Keratinocyte (primary cell): ENCODE measurements around the gene SYF2. TPM values are rescaled to one million over a fixed set of nuclear protein-coding genes. Genes with fewer than 3 reads are reported as not detected.

Experiments used
- DNase-seq: peaks from one replicate; pipeline ENCODE4 v3.0.0-alpha.2; 2011; ENCODE audit warnings: low read depth, missing footprints, low spot score
- FAIRE-seq: peaks from 2 replicates; lab custom pipeline; 2011; peaks lifted over from hg19 to GRCh38; lab: Jason Lieb, UNC
- H2AFZ ChIP-seq: 2 replicates; pipeline ENCODE4 v1.6.0; 2012; ENCODE audit warnings: low read length, control low read depth, inconsistent platforms; ENCODE audit not compliant: control insufficient read depth
- H3K27ac ChIP-seq: 2 replicates; pipeline ENCODE4 v1.5.1; 2011; ENCODE audit warnings: low read length; ENCODE audit not compliant: control insufficient read depth, insufficient read depth
- H3K27me3 ChIP-seq: 3 replicates; pipeline ENCODE4 v1.6.0; 2011; ENCODE audit warnings: low read length; ENCODE audit not compliant: control insufficient read depth, insufficient read depth; ENCODE audit errors: extremely low read depth
- H3K36me3 ChIP-seq, 2 experiments: 2 replicates in 1 of 2; 3 replicates in 1 of 2; pipeline ENCODE4 v1.5.1; 2011; ENCODE audit warnings: low read length in 2 of 2, mild to moderate bottlenecking in 1 of 2; ENCODE audit not compliant: control insufficient read depth in 2 of 2, insufficient read depth in 2 of 2; ENCODE audit errors: extremely low read depth in 1 of 2
- H3K4me1 ChIP-seq: 3 replicates; pipeline ENCODE4 v1.5.1; 2011; ENCODE audit warnings: low read length; ENCODE audit not compliant: control insufficient read depth, insufficient read depth; ENCODE audit errors: extremely low read depth
- H3K4me2 ChIP-seq: 3 replicates; pipeline ENCODE4 v1.6.0; 2011; ENCODE audit warnings: low read depth, low read length; ENCODE audit not compliant: control insufficient read depth, insufficient read depth; ENCODE audit errors: extremely low read depth
- H3K4me3 ChIP-seq, 3 experiments: fragments of 200-600 bp in 1 of 3; sonication (generic) in 1 of 3; 2 replicates in 2 of 3; 3 replicates in 1 of 3; pipeline ENCODE4 v1.5.1; 2011 to 2016; ENCODE audit warnings: low read length in 3 of 3, mild to moderate bottlenecking in 3 of 3, control low read depth in 2 of 3, inconsistent platforms in 1 of 3, low read depth in 1 of 3, mixed read lengths in 1 of 3, mixed run types in 1 of 3, moderate library complexity in 1 of 3; ENCODE audit not compliant: control insufficient read depth in 2 of 3, insufficient read depth in 2 of 3; ENCODE audit errors: extremely low read depth in 1 of 3
- H3K79me2 ChIP-seq: 2 replicates; pipeline ENCODE4 v1.6.0; 2012; ENCODE audit warnings: low read length; ENCODE audit not compliant: control insufficient read depth, insufficient read depth
- H3K9ac ChIP-seq: 3 replicates; pipeline ENCODE4 v1.6.0; 2011; ENCODE audit warnings: low read length; ENCODE audit not compliant: control insufficient read depth, insufficient read depth; ENCODE audit errors: extremely low read depth
- H3K9me1 ChIP-seq: 3 replicates; pipeline ENCODE4 v1.6.0; 2011; ENCODE audit warnings: low read length; ENCODE audit not compliant: control insufficient read depth, insufficient read depth; ENCODE audit errors: extremely low read depth
- H3K9me3 ChIP-seq: 2 replicates; pipeline ENCODE4 v1.5.1; 2012; ENCODE audit warnings: low read depth, low read length; ENCODE audit not compliant: control insufficient read depth
- H4K20me1 ChIP-seq: 3 replicates; pipeline ENCODE4 v1.6.0; 2011; ENCODE audit warnings: low read length; ENCODE audit not compliant: control insufficient read depth, insufficient read depth; ENCODE audit errors: extremely low read depth
- CTCF ChIP-seq, 3 experiments: IDR thresholded peaks in 1 of 3; conservative IDR thresholded peaks in 1 of 3; optimal IDR thresholded peaks in 1 of 3; 2 replicates in 2 of 3; 3 replicates in 1 of 3; pipeline versions ENCODE3 to v1.5.1; 2011; ENCODE audit warnings: low read length in 3 of 3, mild to moderate bottlenecking in 3 of 3, moderate library complexity in 2 of 3, control low read depth in 1 of 3, inconsistent platforms in 1 of 3; ENCODE audit not compliant: insufficient read depth in 2 of 3; ENCODE audit errors: extremely low read depth in 1 of 3
- EZH2 ChIP-seq: IDR thresholded peaks from one replicate; pipeline ENCODE4 v1.6.1; 2012; ENCODE audit warnings: inconsistent platforms, mild to moderate bottlenecking, low read length, moderate library complexity
- dilution Hi-C: fragments of 300-500 bp; cut with MboI; formaldehyde crosslinking; loops from one replicate; pipeline ENCODE4 v1.7.0; 2020; ENCODE audit warnings: low sequenced_read_pairs; ENCODE audit not compliant: extremely low pct_ligation_motif_present
- polyA plus RNA-seq, 5 experiments: library from polyadenylated mRNA; depleted of rRNA in 3 of 5; stranded (reverse) in 3 of 5; stranded (forward) in 1 of 5; unstranded in 1 of 5; fragments of >200 nt; gene quantifications; 1 replicate in 1 of 5; 2 replicates in 3 of 5; 3 replicates in 1 of 5; pipeline versions ENCODE4 v1.2.1 to v1.2.3, GENCODE V29; 2011 to 2012; ENCODE audit warnings: missing spikeins in 2 of 5, low read depth in 1 of 5, low replicate concordance in 1 of 5

The SYF2 gene
- polyA plus RNA-seq, 1 donor (not counting 4 experiments of a cell fraction or from before 2014, with no cell fraction given): 31.8 TPM

GRCh38 chr1:25197982-25198662 lies 34.2 kb downstream of the SYF2 start:
- peak overlapping the region; percentile 44 for H3K4me2 ChIP-seq

DNA sequence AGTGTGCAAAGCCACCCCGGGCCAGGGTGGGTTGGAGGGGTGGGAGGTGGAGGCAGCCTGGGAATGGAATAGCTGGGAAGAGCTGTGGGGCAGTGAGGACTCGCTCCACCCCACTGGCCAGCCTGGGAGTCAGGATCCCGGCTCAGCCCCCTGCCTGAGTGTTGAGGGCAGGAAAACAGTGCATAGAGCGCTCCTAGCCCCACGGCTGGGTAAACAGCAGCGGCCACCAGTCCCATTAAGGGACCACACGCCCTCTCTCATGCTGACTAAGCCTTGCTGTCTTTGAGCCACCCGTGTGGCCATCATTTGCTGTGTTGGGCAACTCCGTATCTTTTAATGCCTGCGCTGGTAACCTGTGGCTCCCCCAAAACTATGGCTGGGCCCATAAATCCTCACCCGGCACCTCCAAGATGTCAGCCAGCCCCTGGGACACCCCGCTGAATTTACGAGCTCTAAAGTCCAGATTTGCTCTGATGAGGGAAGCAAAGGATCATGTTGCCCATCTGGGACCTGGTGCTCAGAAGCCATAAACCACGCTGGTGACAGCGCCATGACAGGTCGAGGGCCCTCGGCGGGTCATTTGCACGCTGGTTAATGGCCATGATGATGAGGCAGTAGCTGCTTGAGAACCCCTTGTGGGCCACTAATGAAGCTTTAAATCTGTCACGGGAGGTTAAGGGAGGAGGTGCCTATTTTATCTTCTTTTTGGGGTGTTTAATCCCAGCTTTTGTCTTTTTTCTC lies 34.9 kb downstream of the SYF2 start:
- TF ChIP-seq EZH2: no peak
- no peak for TF ChIP-seq CTCF (optimal IDR thresholded peaks at IDR 0.05 in 1 of 3, IDR thresholded peaks at IDR 0.05 in 1 of 3, conservative IDR thresholded peaks at IDR 0.05 in 1 of 3; ENCODE audit: extremely low read depth in 1 of 3, insufficient read depth in 2 of 3, low read length in 3 of 3)
- dilution Hi-C loops: no loop called here
- DNase-seq: no peak
- H3K27ac ChIP-seq: no peak overlapping the region
- no peaks in the 10 kb centered on the region for H3K9me1 ChIP-seq
- H3K36me3 ChIP-seq: no peaks in the 10 kb centered on the region
- H3K27me3 ChIP-seq: no peaks in the 10 kb centered on the region
- FAIRE-seq: no peak
- H3K79me2 ChIP-seq: no peaks in the 10 kb centered on the region
- H3K9ac ChIP-seq: no peak overlapping the region
- no peak overlapping the region for H2AFZ ChIP-seq
- H3K4me2 ChIP-seq: peak overlapping the region; percentile 44
- peaks cover 29% of the 10 kb centered on the region for H3K4me1 ChIP-seq
- no peaks in the 10 kb centered on the region for H3K9me3 ChIP-seq
- H3K4me3 ChIP-seq: no peak overlapping the region
- H4K20me1 ChIP-seq: no peaks in the 10 kb centered on the region

More at GRCh38 chr1:25197982-25198662, 34.2 kb downstream of the SYF2 start:
- Histone ChIP-seq H3K4me1 (peaks cover 29% of the 10 kb centered on the region), H3K36me3 (no peaks in the 10 kb centered on the region), H3K9ac (no peak overlapping the region), H3K9me1 (no peaks in the 10 kb centered on the region), H3K4me3 (no peak overlapping the region), H4K20me1 (no peaks in the 10 kb centered on the region), H2AFZ (peak overlapping the region; percentile 60), H3K27ac (no peak overlapping the region), H3K27me3 (no peaks in the 10 kb centered on the region), H3K9me3 (no peaks in the 10 kb centered on the region), H3K79me2 (no peaks in the 10 kb centered on the region)
- FAIRE-seq: peak; percentile 63
- DNase-seq: no peak
- dilution Hi-C loops: no loop called here
- TF ChIP-seq EZH2: no peak
- no peak for TF ChIP-seq CTCF (optimal IDR thresholded peaks at IDR 0.05 in 1 of 3, IDR thresholded peaks at IDR 0.05 in 1 of 3, conservative IDR thresholded peaks at IDR 0.05 in 1 of 3; ENCODE audit: extremely low read depth in 1 of 3, insufficient read depth in 2 of 3, low read length in 3 of 3)
